ENCODE results near the gene JMJD7.

- TF ChIP-seq, protein P1, sequence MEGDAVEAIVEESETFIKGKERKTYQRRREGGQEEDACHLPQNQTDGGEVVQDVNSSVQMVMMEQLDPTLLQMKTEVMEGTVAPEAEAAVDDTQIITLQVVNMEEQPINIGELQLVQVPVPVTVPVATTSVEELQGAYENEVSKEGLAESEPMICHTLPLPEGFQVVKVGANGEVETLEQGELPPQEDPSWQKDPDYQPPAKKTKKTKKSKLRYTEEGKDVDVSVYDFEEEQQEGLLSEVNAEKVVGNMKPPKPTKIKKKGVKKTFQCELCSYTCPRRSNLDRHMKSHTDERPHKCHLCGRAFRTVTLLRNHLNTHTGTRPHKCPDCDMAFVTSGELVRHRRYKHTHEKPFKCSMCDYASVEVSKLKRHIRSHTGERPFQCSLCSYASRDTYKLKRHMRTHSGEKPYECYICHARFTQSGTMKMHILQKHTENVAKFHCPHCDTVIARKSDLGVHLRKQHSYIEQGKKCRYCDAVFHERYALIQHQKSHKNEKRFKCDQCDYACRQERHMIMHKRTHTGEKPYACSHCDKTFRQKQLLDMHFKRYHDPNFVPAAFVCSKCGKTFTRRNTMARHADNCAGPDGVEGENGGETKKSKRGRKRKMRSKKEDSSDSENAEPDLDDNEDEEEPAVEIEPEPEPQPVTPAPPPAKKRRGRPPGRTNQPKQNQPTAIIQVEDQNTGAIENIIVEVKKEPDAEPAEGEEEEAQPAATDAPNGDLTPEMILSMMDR (IDR thresholded peaks at IDR 0.05) = no peak
- no peak for TF ChIP-seq EZH2 (IDR thresholded peaks at IDR 0.05; ENCODE audit: borderline replicate concordance, insufficient read depth, low read depth, low read length, poor library complexity, severe bottlenecking)
Measured at GRCh38 chr15:41882689-41883483, 55.0 kb downstream of the JMJD7 start.

Measured in B cell (primary cell).